Neuron (in vitro differentiated cells): ENCODE data around the gene ZNF41.

ENCODE experiments used
- H2AFZ ChIP-seq: one replicate; pipeline ENCODE4 v1.6.1; 2013; ENCODE audit warnings: low read depth, mild to moderate bottlenecking, inconsistent platforms, low read length, moderate library complexity
- H3K27me3 ChIP-seq: one replicate; pipeline ENCODE4 v1.6.1; 2013; ENCODE audit warnings: low read length; ENCODE audit not compliant: insufficient read depth
- H3K36me3 ChIP-seq: one replicate; pipeline ENCODE4 v1.6.1; 2013; ENCODE audit warnings: low read length; ENCODE audit not compliant: insufficient read depth
- H3K4me1 ChIP-seq: one replicate; pipeline ENCODE4 v1.6.1; 2013; ENCODE audit warnings: low read length; ENCODE audit not compliant: insufficient read depth
- H3K4me3 ChIP-seq: 2 replicates; pipeline ENCODE4 v1.5.1; 2013; ENCODE audit warnings: mild to moderate bottlenecking, low read length, moderate library complexity
- H3K9me3 ChIP-seq: one replicate; pipeline ENCODE4 v1.6.1; 2013; ENCODE audit warnings: low read length

ZNF41 gene

GRCh38 chrX:47480576-47480975, 2.4 kb downstream of the ZNF41 start:
- H3K27me3 ChIP-seq = peaks cover 4% of the 10 kb centered on the region
- peaks cover 5% of the 10 kb centered on the region for H3K4me1 ChIP-seq
- H3K9me3 ChIP-seq = no peaks in the 10 kb centered on the region

DNA sequence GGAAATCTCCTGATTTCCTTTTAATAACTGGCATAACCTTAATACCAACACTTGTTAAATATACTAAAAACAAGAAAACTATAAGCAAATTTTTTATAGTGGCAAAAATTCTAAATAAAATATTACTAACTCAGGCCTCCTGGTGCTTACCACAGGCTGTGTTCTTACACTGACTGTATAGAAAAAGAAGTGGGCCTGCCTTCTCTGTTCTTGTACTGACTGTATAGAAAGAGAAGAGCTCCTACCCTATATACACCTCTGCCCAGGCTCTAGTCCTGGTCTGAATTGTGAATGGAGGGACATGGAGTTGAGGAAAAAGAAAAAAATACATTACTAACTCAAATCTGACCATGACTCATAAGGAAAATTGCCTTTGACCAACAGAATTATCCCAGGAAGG, 7.5 kb downstream of the ZNF41 start:
- no peak overlapping the region for H3K4me3 ChIP-seq
- no peaks in the 10 kb centered on the region for H3K36me3 ChIP-seq
- no peak overlapping the region for H2AFZ ChIP-seq
- H3K27me3 ChIP-seq = no peaks in the 10 kb centered on the region
- no peaks in the 10 kb centered on the region for H3K4me1 ChIP-seq
- H3K9me3 ChIP-seq = no peaks in the 10 kb centered on the region

More at GRCh38 chrX:47480576-47480975, 2.4 kb downstream of the ZNF41 start:
- Histone ChIP-seq H3K4me3 (no peak overlapping the region), H2AFZ (no peak overlapping the region), H3K36me3 (no peaks in the 10 kb centered on the region)

GRCh38 chrX:47467106-47467505, 15.9 kb downstream of the ZNF41 start:
- Histone ChIP-seq H3K4me1 (no peaks in the 10 kb centered on the region), H3K9me3 (peaks cover 5% of the 10 kb centered on the region), H3K36me3 (peaks cover 10% of the 10 kb centered on the region), H3K27me3 (no peaks in the 10 kb centered on the region), H3K4me3 (no peak overlapping the region), H2AFZ (no peak overlapping the region)

DNA sequence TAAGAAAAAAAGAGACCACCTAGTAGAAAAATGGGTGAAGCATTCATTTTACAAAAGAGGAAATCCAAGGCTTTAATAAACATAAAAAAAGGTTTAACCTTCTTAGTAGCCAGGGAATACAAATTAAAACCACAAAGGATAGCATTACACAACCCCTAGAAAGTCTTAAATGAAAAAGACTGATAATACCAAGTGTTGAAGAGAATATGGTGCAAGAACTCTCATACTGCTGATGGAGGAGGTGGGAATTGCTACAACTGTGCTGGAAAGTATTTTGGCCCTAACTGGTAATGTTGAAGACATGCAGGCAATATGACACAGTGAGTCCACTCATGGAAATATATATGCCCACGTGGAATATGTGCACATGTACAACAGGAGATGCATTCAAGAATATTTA, 22.5 kb downstream of the ZNF41 start:
- Histone ChIP-seq H3K27me3 (no peaks in the 10 kb centered on the region), H2AFZ (no peak overlapping the region), H3K9me3 (peaks cover 4% of the 10 kb centered on the region), H3K4me3 (no peak overlapping the region), H3K36me3 (peaks cover 8% of the 10 kb centered on the region), H3K4me1 (no peaks in the 10 kb centered on the region)

DNA sequence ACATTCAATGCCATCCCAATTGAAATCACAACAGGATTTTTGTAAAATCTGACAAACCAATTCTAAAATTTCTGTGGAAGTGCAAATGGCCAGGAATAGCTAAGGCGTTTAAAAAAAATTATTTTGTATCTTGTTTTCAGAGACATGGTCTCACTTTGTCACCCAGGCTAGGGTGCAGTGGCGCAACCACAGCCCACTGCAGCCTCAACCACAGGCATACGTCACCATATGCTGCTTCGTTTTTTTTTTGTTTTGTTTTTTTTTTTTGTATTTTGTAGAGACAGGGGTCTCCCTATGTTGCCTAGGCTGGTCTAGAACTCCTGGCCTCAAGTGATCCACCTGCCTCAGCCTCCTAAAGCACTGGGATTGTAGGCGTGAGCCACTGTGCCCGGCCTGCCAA, 24.5 kb downstream of the ZNF41 start:
- Histone ChIP-seq H3K4me1 (no peaks in the 10 kb centered on the region), H3K9me3 (peaks cover 7% of the 10 kb centered on the region), H3K4me3 (no peak overlapping the region), H3K36me3 (peaks cover 9% of the 10 kb centered on the region), H2AFZ (no peak overlapping the region), H3K27me3 (no peaks in the 10 kb centered on the region)

DNA sequence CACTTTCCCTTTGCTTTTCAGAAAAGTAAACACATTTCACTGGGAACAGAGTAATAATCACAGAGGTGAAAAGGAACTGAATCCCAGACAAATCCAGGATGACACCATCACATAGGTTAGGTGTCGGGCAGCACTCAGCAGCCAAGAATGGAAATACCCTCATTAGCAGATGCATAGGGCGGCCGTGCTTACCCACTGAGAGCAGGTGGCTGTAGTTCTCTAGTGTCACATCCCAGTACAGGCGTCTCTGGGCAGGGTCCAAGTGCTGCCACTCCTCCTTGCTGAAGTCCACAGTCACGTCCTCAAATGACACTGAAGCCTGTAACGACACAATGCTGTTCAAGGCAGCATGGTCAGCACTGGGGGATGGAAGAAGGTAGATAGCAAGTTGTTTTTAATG, 26.9 kb downstream of the ZNF41 start:
- no peaks in the 10 kb centered on the region for H3K27me3 ChIP-seq
- peaks cover 14% of the 10 kb centered on the region for H3K36me3 ChIP-seq
- H3K9me3 ChIP-seq = peaks cover 17% of the 10 kb centered on the region
- H2AFZ ChIP-seq = no peak overlapping the region
- H3K4me3 ChIP-seq = no peak overlapping the region
- H3K4me1 ChIP-seq = no peaks in the 10 kb centered on the region

DNA sequence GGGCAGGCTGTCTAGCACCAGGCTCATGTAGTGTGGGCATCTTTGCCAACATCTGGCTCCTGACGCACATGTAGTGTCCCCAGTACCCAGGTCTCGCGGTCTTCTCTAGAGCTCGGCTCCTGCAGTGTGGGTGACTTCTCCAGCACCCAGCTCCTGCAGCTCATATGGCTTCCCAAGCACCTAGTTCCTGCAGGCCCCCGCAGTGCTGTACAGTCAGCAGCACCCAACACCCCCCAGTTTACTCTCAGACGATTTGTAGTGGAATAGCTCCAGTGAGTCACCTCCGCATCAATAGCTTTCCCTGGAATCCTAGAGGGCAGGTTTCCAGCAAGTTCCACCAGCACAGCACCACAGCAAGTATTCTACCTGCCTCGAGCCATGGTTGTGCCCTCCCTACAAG, 30.9 kb downstream of the ZNF41 start:
- Histone ChIP-seq H3K4me3 (no peak overlapping the region), H3K9me3 (peaks cover 49% of the 10 kb centered on the region), H3K36me3 (peaks cover 29% of the 10 kb centered on the region), H3K4me1 (no peaks in the 10 kb centered on the region), H2AFZ (no peak overlapping the region), H3K27me3 (no peaks in the 10 kb centered on the region)

DNA sequence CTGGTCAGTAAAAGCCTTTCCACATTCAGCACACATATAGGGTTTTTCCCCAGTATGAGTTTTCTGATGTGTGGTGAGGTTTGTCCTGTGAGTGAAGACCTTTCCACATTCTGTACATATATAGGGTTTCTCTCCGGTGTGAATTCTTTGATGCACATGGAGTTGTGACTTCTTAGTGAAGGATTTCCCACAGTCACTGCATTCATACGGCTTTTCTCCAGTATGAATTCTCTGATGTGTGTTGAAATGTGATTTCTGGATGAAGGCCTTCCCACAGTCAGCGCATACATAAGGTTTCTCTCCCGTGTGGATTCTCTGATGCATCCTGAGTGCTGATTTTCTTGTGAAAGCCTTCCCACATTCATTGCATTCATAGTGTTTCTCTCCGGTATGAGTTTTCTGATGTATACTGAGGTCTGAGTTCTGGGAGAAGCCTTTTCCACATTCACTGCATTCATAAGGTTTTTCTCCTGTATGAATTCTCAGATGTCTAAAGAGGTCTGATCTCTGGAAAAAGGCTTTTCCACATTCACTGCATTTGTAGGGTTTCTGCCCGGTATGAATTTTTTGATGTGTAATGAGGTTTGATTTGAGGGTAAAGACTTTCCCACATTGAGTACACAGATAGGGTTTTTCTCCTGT, 34.7 kb downstream of the ZNF41 start:
- no peak overlapping the region for H3K4me3 ChIP-seq
- no peak overlapping the region for H2AFZ ChIP-seq
- peaks cover 43% of the 10 kb centered on the region for H3K9me3 ChIP-seq
- H3K4me1 ChIP-seq = no peaks in the 10 kb centered on the region
- H3K27me3 ChIP-seq = no peaks in the 10 kb centered on the region
- H3K36me3 ChIP-seq = peaks cover 21% of the 10 kb centered on the region

DNA sequence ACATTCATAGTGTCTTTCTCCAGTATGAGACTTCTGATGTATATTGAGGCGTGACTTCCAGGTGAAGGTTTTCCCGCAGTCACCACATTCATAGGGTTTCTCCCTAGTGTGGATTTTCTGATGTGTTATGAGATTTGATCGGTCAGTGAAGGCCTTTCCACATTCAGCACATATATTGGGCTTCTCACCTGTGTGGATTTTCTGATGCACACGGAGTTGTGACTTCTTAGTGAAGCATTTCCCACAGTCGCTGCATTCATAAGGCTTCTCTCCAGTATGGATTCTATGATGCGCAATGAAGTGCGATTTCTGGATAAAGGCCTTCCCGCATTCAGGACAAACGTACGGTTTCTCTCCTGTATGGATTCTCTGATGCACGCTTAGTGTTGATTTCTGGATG, 35.4 kb downstream of the ZNF41 start:
- no peaks in the 10 kb centered on the region for H3K4me1 ChIP-seq
- no peak overlapping the region for H2AFZ ChIP-seq
- peaks cover 21% of the 10 kb centered on the region for H3K36me3 ChIP-seq
- peaks cover 42% of the 10 kb centered on the region for H3K9me3 ChIP-seq
- H3K4me3 ChIP-seq = no peak overlapping the region
- no peaks in the 10 kb centered on the region for H3K27me3 ChIP-seq

DNA sequence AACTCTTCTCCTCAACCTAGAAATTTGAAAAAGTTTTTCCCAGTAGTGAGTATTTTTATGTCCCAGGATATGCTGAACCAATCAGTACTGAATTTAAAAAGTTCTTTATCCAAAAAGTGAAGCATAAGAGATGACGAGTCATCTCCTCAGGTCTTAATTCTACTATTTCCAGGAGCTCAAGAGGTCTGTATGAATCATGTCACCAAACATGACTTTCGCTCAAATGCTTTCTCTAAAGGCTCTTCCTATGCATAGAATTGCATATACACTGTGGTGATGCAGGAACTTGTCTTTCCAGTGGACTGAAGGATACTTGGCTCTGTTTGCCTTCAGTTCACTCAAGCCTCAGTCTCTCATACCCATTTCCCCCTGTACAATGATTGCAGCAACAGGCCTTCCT, 36.1 kb downstream of the ZNF41 start:
- Histone ChIP-seq H3K4me1 (no peaks in the 10 kb centered on the region), H3K9me3 (peaks cover 37% of the 10 kb centered on the region), H3K4me3 (no peak overlapping the region), H2AFZ (no peak overlapping the region), H3K36me3 (peaks cover 17% of the 10 kb centered on the region), H3K27me3 (no peaks in the 10 kb centered on the region)

DNA sequence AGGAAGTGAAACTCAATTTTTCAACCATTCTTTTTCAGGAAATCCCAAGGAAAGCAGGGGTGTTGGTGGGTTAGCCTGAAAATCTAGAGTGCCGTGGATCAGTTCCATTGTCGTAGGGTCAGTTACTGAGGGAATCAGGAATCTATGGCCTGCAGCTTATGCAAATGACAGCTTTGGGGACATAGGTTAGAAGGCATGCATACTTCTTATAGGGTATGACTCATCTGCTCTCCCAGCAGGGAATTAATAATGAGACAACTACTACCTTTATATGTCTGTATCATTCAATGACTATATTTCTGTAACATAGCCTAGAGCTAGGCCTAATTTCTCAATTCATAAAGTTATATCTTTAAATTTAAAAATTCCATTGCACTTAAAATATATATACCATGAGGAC, 36.6 kb downstream of the ZNF41 start:
- H2AFZ ChIP-seq = no peak overlapping the region
- peaks cover 36% of the 10 kb centered on the region for H3K9me3 ChIP-seq
- no peaks in the 10 kb centered on the region for H3K27me3 ChIP-seq
- no peak overlapping the region for H3K4me3 ChIP-seq
- peaks cover 17% of the 10 kb centered on the region for H3K36me3 ChIP-seq
- H3K4me1 ChIP-seq = no peaks in the 10 kb centered on the region

GRCh38 chrX:47430925-47431324, 52.1 kb downstream of the ZNF41 start:
- H3K9me3 ChIP-seq = peaks cover 4% of the 10 kb centered on the region
- H3K4me1 ChIP-seq = no peaks in the 10 kb centered on the region
- H3K4me3 ChIP-seq = no peak overlapping the region
- no peaks in the 10 kb centered on the region for H3K27me3 ChIP-seq
- no peak overlapping the region for H2AFZ ChIP-seq
- H3K36me3 ChIP-seq = no peaks in the 10 kb centered on the region

GRCh38 chrX:47422444-47422843, 60.6 kb downstream of the ZNF41 start:
- Histone ChIP-seq H3K4me3 (no peak overlapping the region), H2AFZ (no peak overlapping the region), H3K9me3 (peaks cover 4% of the 10 kb centered on the region), H3K4me1 (no peaks in the 10 kb centered on the region), H3K27me3 (no peaks in the 10 kb centered on the region), H3K36me3 (no peaks in the 10 kb centered on the region)

GRCh38 chrX:47420962-47421361, 62.1 kb downstream of the ZNF41 start:
- Histone ChIP-seq H3K9me3 (peaks cover 4% of the 10 kb centered on the region), H3K4me3 (no peak overlapping the region), H3K27me3 (no peaks in the 10 kb centered on the region), H2AFZ (no peak overlapping the region), H3K36me3 (no peaks in the 10 kb centered on the region), H3K4me1 (no peaks in the 10 kb centered on the region)
